Measurements from ENCODE around the gene PSMB7.

Gene PSMB7

GRCh38 chr9:124377551-124378406 is 37.5 kb downstream of the PSMB7 start:
- no peak for DNase-seq

- DNase-seq = no peak
Measured at GRCh38 chr9:124376329-124376728, 38.9 kb downstream of the PSMB7 start.

- DNase-seq = no peak
Measured at GRCh38 chr9:124375726-124376125, 39.5 kb downstream of the PSMB7 start.

GRCh38 chr9:124373851-124374250 is 41.4 kb downstream of the PSMB7 start:
- DNase-seq = no peak

GRCh38 chr9:124373386-124373785 is 41.9 kb downstream of the PSMB7 start:
- DNase-seq = no peak

- no peak for DNase-seq
Measured at GRCh38 chr9:124372038-124372437, 43.2 kb downstream of the PSMB7 start.

GRCh38 chr9:124370896-124371582 is 44.2 kb downstream of the PSMB7 start:
- no peak for DNase-seq

GRCh38 chr9:124369231-124369797 is 45.9 kb downstream of the PSMB7 start:
- DNase-seq = no peak

- no peak for DNase-seq
Measured at GRCh38 chr9:124368692-124369091, 46.5 kb downstream of the PSMB7 start.

- no peak for DNase-seq
Measured at GRCh38 chr9:124366476-124367220, 48.6 kb downstream of the PSMB7 start.

GRCh38 chr9:124365036-124365435 is 50.2 kb downstream of the PSMB7 start:
- DNase-seq = no peak

GRCh38 chr9:124364141-124364540 is 51.1 kb downstream of the PSMB7 start:
- no peak for DNase-seq

GRCh38 chr9:124363326-124364096 is 51.7 kb downstream of the PSMB7 start:
- no peak for DNase-seq

- DNase-seq = no peak
Measured at GRCh38 chr9:124361128-124361527, 54.1 kb downstream of the PSMB7 start.

GRCh38 chr9:124359855-124360678 is 55.2 kb downstream of the PSMB7 start:
- no peak for DNase-seq

- no peak for DNase-seq
Measured at GRCh38 chr9:124359426-124359825, 55.8 kb downstream of the PSMB7 start.

GRCh38 chr9:124358631-124359030 is 56.6 kb downstream of the PSMB7 start:
- DNase-seq = no peak

GRCh38 chr9:124357721-124358361 is 57.4 kb downstream of the PSMB7 start:
- no peak for DNase-seq

GRCh38 chr9:124356745-124357390 is 58.4 kb downstream of the PSMB7 start:
- no peak for DNase-seq
